Osteoblast (primary cell): ENCODE results near the gene DCAF7. TPM values are rescaled to one million over a fixed set of nuclear protein-coding genes. Genes with fewer than 3 reads are reported as not detected.
A peak's percentile ranks its signal among the peaks of the same experiment; 100 is the strongest.

Source experiments
- DNase-seq: peaks from one replicate; pipeline ENCODE4 v3.0.0; 2011; ENCODE audit warnings: low spot score, mixed read lengths; ENCODE audit not compliant: insufficient read length; ENCODE audit errors: missing footprints
- H2AFZ ChIP-seq: 2 replicates; pipeline ENCODE4 v1.6.0; 2011; ENCODE audit warnings: mild to moderate bottlenecking, low read length
- H3K27ac ChIP-seq: 2 replicates; pipeline ENCODE4 v1.5.1; 2011; ENCODE audit warnings: mild to moderate bottlenecking, low read depth, low read length, moderate library complexity
- H3K27me3 ChIP-seq: 2 replicates; pipeline ENCODE4 v1.6.0; 2012; ENCODE audit warnings: mild to moderate bottlenecking, control low read depth, inconsistent platforms, low read length, moderate library complexity; ENCODE audit not compliant: insufficient read depth
- H3K36me3 ChIP-seq: 2 replicates; pipeline ENCODE4 v1.5.1; 2011; ENCODE audit warnings: mild to moderate bottlenecking, low read length, control low read depth, moderate library complexity; ENCODE audit not compliant: insufficient read depth
- H3K4me1 ChIP-seq: 2 replicates; pipeline ENCODE4 v1.5.1; 2011; ENCODE audit warnings: mild to moderate bottlenecking, low read length, control low read depth, moderate library complexity; ENCODE audit not compliant: insufficient read depth
- H3K4me2 ChIP-seq: 2 replicates; pipeline ENCODE4 v1.6.0; 2011; ENCODE audit warnings: mild to moderate bottlenecking, low read length; ENCODE audit not compliant: insufficient read depth
- H3K4me3 ChIP-seq: fragments of 200-600 bp; sonication (generic); 3 replicates; pipeline ENCODE4 v1.5.1; 2012; ENCODE audit warnings: mild to moderate bottlenecking, low read length, inconsistent platforms; ENCODE audit not compliant: insufficient read depth
- H3K79me2 ChIP-seq: 2 replicates; pipeline ENCODE4 v1.6.0; 2012; ENCODE audit warnings: mild to moderate bottlenecking, low read length, control low read depth, inconsistent platforms; ENCODE audit not compliant: insufficient read depth
- H3K9me3 ChIP-seq: 2 replicates; pipeline ENCODE4 v1.5.1; 2011; ENCODE audit warnings: low read depth, low read length, control low read depth
- H4K20me1 ChIP-seq: 2 replicates; pipeline ENCODE4 v1.6.0; 2012; ENCODE audit warnings: mild to moderate bottlenecking, low read length, control low read depth; ENCODE audit not compliant: insufficient read depth
- total RNA-seq: library from RNA; depleted of rRNA; stranded (reverse); fragments of >200 nt; gene quantifications from 2 replicates; pipeline ENCODE4 v1.2.3, GENCODE V29; 2012
- TF ChIP-seq, protein P1 (sequence below): IDR thresholded peaks from 2 replicates; pipeline ENCODE4 v1.5.1; 2011; ENCODE audit warnings: mild to moderate bottlenecking, low read depth, low read length, moderate library complexity; ENCODE audit errors: extremely low read depth

Gene DCAF7
- total RNA-seq, 1 donor = 24.6 TPM

DNA sequence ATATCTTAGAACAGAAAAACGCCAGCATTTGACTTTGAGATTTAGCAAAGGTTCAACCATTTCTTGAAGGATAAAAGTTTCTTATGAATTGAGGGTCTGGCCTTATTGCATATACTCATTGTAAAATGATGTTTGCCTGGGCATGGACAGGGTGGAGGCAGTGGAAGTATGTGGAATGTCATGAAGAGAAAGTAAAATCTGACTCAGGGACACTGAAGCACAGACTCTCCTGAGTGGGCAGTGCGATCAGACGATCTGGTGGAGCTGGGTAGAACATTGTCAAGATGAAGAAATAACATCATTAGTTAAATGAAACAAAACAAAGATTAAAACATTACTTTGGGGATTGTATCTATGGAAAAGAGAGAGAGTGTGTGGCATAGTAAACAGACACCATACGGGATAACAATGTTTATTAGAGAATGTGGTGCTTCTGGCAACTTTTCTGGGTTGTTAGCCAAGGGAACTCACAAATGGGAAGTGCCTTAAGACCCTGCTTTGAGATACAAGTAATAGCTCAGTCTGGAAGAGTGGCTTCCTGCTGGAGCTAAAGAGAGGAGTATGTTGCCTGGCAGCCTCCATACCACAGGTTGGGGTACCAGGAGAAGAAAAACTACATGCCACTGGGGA, 76.4 kb downstream of the DCAF7 start:
- DNase-seq = peak; percentile 83
- Histone ChIP-seq H3K9me3 (no peaks in the 10 kb centered on the region), H3K79me2 (peaks cover 80% of the 10 kb centered on the region), H3K27ac (peak overlapping the region; percentile 52), H3K4me1 (peaks cover 23% of the 10 kb centered on the region), H3K27me3 (no peaks in the 10 kb centered on the region), H4K20me1 (peaks cover 25% of the 10 kb centered on the region), H3K4me2 (peak overlapping the region; percentile 82), H3K4me3 (peak overlapping the region; percentile 46), H3K36me3 (no peaks in the 10 kb centered on the region), H2AFZ (peak overlapping the region; percentile 62)
- TF ChIP-seq, protein P1, sequence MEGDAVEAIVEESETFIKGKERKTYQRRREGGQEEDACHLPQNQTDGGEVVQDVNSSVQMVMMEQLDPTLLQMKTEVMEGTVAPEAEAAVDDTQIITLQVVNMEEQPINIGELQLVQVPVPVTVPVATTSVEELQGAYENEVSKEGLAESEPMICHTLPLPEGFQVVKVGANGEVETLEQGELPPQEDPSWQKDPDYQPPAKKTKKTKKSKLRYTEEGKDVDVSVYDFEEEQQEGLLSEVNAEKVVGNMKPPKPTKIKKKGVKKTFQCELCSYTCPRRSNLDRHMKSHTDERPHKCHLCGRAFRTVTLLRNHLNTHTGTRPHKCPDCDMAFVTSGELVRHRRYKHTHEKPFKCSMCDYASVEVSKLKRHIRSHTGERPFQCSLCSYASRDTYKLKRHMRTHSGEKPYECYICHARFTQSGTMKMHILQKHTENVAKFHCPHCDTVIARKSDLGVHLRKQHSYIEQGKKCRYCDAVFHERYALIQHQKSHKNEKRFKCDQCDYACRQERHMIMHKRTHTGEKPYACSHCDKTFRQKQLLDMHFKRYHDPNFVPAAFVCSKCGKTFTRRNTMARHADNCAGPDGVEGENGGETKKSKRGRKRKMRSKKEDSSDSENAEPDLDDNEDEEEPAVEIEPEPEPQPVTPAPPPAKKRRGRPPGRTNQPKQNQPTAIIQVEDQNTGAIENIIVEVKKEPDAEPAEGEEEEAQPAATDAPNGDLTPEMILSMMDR = no peak

DNA sequence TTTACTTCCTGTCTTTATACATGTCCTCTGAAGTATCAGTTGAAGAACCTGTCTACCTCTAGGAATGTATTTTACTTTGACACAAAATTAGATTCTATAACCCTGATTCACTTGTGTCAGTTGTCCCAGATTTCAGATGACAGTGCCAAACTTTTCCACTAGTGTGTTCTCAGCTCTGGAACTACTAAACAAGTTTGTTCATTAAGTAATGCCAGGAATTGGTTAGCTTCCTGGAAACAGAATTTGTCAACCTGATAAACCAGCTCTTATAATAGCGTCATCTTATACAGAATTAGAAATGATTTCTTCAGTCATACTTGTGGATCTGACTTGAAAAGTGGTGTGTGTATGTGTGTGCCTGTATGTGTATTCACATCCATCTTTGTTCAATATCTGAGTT, 79.3 kb downstream of the DCAF7 start:
- DNase-seq = no peak

DNA sequence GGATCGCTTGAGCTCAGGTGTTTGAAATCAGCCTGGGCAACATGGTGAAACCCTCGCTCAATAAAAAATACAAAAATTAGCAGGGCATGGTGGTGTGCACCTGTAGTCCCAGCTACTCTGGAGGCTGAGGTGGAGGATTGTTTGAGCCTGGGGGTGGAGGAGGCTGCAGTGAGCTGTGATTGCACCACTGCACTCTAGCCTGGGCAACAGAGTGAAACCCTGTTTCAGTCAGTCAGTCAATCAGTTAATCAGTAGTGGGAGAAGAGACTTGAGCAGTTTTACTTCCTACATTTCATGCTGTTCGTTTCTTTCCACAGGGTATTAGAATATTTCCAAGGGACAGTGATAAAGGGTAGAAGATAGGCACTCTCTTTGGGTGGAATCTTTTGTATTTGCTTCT, 80.8 kb downstream of the DCAF7 start:
- Histone ChIP-seq H2AFZ (no peak overlapping the region), H3K27ac (no peak overlapping the region), H3K79me2 (peaks cover 58% of the 10 kb centered on the region), H3K36me3 (peaks cover 21% of the 10 kb centered on the region), H4K20me1 (peaks cover 11% of the 10 kb centered on the region), H3K9me3 (no peaks in the 10 kb centered on the region), H3K27me3 (no peaks in the 10 kb centered on the region), H3K4me1 (peaks cover 12% of the 10 kb centered on the region), H3K4me3 (no peak overlapping the region), H3K4me2 (no peak overlapping the region)
- DNase-seq = no peak
- TF ChIP-seq, protein P1 = no peak

More for the DNA sequence above, 79.3 kb downstream of the DCAF7 start:
- Histone ChIP-seq H3K9me3 (no peaks in the 10 kb centered on the region), H3K4me2 (no peak overlapping the region), H3K79me2 (peaks cover 72% of the 10 kb centered on the region), H2AFZ (no peak overlapping the region), H4K20me1 (peaks cover 12% of the 10 kb centered on the region), H3K36me3 (peaks cover 9% of the 10 kb centered on the region), H3K27me3 (no peaks in the 10 kb centered on the region), H3K4me3 (no peak overlapping the region), H3K27ac (no peak overlapping the region), H3K4me1 (peaks cover 14% of the 10 kb centered on the region)
- TF ChIP-seq, protein P1 = no peak

GRCh38 chr17:63631626-63632025, 81.3 kb downstream of the DCAF7 start:
- peaks cover 6% of the 10 kb centered on the region for H4K20me1 ChIP-seq
- no peak overlapping the region for H2AFZ ChIP-seq
- peaks cover 52% of the 10 kb centered on the region for H3K79me2 ChIP-seq
- TF ChIP-seq, protein P1 = no peak
- H3K4me2 ChIP-seq = no peak overlapping the region
- peaks cover 27% of the 10 kb centered on the region for H3K36me3 ChIP-seq
- no peak for DNase-seq
- no peak overlapping the region for H3K27ac ChIP-seq
- H3K4me1 ChIP-seq = peaks cover 6% of the 10 kb centered on the region
- no peaks in the 10 kb centered on the region for H3K9me3 ChIP-seq
- H3K27me3 ChIP-seq = no peaks in the 10 kb centered on the region
- no peak overlapping the region for H3K4me3 ChIP-seq
